ENCODE results near the gene DNMT3A. TPM values are rescaled to one million over a fixed set of nuclear protein-coding genes. Genes with fewer than 3 reads are reported as not detected.

The DNMT3A gene
- total RNA-seq, 3 donors from 2014 or later: 89.2 to 106 (median 103) TPM

GRCh38 chr2:25198209-25198525, 143.6 kb downstream of the DNMT3A start:
- no peaks in the 10 kb centered on the region for H3K9me3 Mint-ChIP-seq
- no peaks in the 10 kb centered on the region for H3K36me3 Mint-ChIP-seq (ENCODE audit: insufficient read depth)
- no peaks in the 10 kb centered on the region for H3K27me3 Mint-ChIP-seq (ENCODE audit: low read depth)
- no peak overlapping the region for H3K4me3 Mint-ChIP-seq
- DNase-seq (no peak), ATAC-seq (no peak)
- H3K4me1 Mint-ChIP-seq (ENCODE audit: low read depth): peaks cover 10% of the 10 kb centered on the region

GRCh38 chr2:25197336-25198208, 144.2 kb downstream of the DNMT3A start:
- no peak for ATAC-seq
- DNase-seq: no peak
- no peaks in the 10 kb centered on the region for H3K36me3 Mint-ChIP-seq (ENCODE audit: insufficient read depth)
- H3K27me3 Mint-ChIP-seq (ENCODE audit: low read depth): no peaks in the 10 kb centered on the region
- no peak overlapping the region for H3K4me3 Mint-ChIP-seq
- no peaks in the 10 kb centered on the region for H3K9me3 Mint-ChIP-seq
- H3K4me1 Mint-ChIP-seq (ENCODE audit: low read depth): peaks cover 10% of the 10 kb centered on the region

- H3K4me3 Mint-ChIP-seq: no peak overlapping the region
- H3K4me1 Mint-ChIP-seq (ENCODE audit: low read depth): no peaks in the 10 kb centered on the region
- DNase-seq (no peak), ATAC-seq (no peak)
- H3K9me3 Mint-ChIP-seq: no peaks in the 10 kb centered on the region
- H3K27me3 Mint-ChIP-seq (ENCODE audit: low read depth): no peaks in the 10 kb centered on the region
- H3K36me3 Mint-ChIP-seq (ENCODE audit: insufficient read depth): no peaks in the 10 kb centered on the region
Measured at GRCh38 chr2:25194576-25195122, 147.1 kb downstream of the DNMT3A start.

- H3K9me3 Mint-ChIP-seq: no peaks in the 10 kb centered on the region
- DNase-seq: no peak
- no peak for ATAC-seq
- no peaks in the 10 kb centered on the region for H3K27me3 Mint-ChIP-seq (ENCODE audit: low read depth)
- no peak overlapping the region for H3K4me3 Mint-ChIP-seq
- H3K4me1 Mint-ChIP-seq (ENCODE audit: low read depth): no peaks in the 10 kb centered on the region
- no peaks in the 10 kb centered on the region for H3K36me3 Mint-ChIP-seq (ENCODE audit: insufficient read depth)
Measured at GRCh38 chr2:25190536-25190935, 151.2 kb downstream of the DNMT3A start.

- Mint-ChIP-seq H3K4me3 (no peak overlapping the region), H3K9me3 (no peaks in the 10 kb centered on the region), H3K4me1 (ENCODE audit: low read depth) (no peaks in the 10 kb centered on the region), H3K36me3 (ENCODE audit: insufficient read depth) (no peaks in the 10 kb centered on the region), H3K27me3 (ENCODE audit: low read depth) (no peaks in the 10 kb centered on the region)
- ATAC-seq (no peak), DNase-seq (no peak)
Measured at GRCh38 chr2:25188405-25188804, 153.3 kb downstream of the DNMT3A start.

- Mint-ChIP-seq H3K9me3 (no peaks in the 10 kb centered on the region), H3K36me3 (ENCODE audit: insufficient read depth) (no peaks in the 10 kb centered on the region), H3K27me3 (ENCODE audit: low read depth) (no peaks in the 10 kb centered on the region), H3K4me1 (ENCODE audit: low read depth) (no peaks in the 10 kb centered on the region), H3K4me3 (no peak overlapping the region)
- DNase-seq (no peak), ATAC-seq (no peak)
Measured at GRCh38 chr2:25187729-25188350, 153.9 kb downstream of the DNMT3A start.

- no peak for ATAC-seq
- Mint-ChIP-seq H3K4me3 (no peak overlapping the region), H3K27me3 (ENCODE audit: low read depth) (no peaks in the 10 kb centered on the region), H3K9me3 (no peaks in the 10 kb centered on the region), H3K4me1 (ENCODE audit: low read depth) (no peaks in the 10 kb centered on the region), H3K36me3 (ENCODE audit: insufficient read depth) (no peaks in the 10 kb centered on the region)
- DNase-seq: no peak
Measured at GRCh38 chr2:25184254-25184653, 157.5 kb downstream of the DNMT3A start.

GRCh38 chr2:25178976-25179375, 162.7 kb downstream of the DNMT3A start:
- H3K4me1 Mint-ChIP-seq (ENCODE audit: low read depth): no peaks in the 10 kb centered on the region
- ATAC-seq: no peak
- no peaks in the 10 kb centered on the region for H3K36me3 Mint-ChIP-seq (ENCODE audit: insufficient read depth)
- peaks cover 10% of the 10 kb centered on the region for H3K27me3 Mint-ChIP-seq (ENCODE audit: low read depth)
- no peak overlapping the region for H3K4me3 Mint-ChIP-seq
- no peak for DNase-seq
- no peaks in the 10 kb centered on the region for H3K9me3 Mint-ChIP-seq

Other genes starting within 250 kb of the DNMT3A start
- gene POMC, start 173.3 kb downstream of the DNMT3A start, total RNA-seq: 1 to 10 TPM; 4.4 to 5.6 (median 5.2) TPM

All from activated T-cell treated with anti-CD3 and anti-CD28 coated beads, Interleukin-2, amount 50 U/mL, for 4 hours (primary cell).